NK-92 treated with Interleukin-12 subunit alpha and Interleukin-12 subunit beta, amount 100 ng/mL, for 24 hours (cell line): Measurements from ENCODE around the gene RNU6-1.

Experiments
- DNase-seq: peaks from one replicate; lab custom pipeline; 2025; lab: John Stamatoyannopoulos, UW

Gene RNU6-1

GRCh38 chr15:67832897-67833709 is 6.7 kb downstream of the RNU6-1 start:
- no peak for DNase-seq

GRCh38 chr15:67832031-67832551 is 7.8 kb downstream of the RNU6-1 start:
- no peak for DNase-seq

GRCh38 chr15:67831363-67831762 is 8.5 kb downstream of the RNU6-1 start:
- DNase-seq = no peak

- DNase-seq = no peak
Measured at GRCh38 chr15:67829647-67830504, 10.0 kb downstream of the RNU6-1 start.

GRCh38 chr15:67828969-67829646 is 10.7 kb downstream of the RNU6-1 start:
- no peak for DNase-seq

GRCh38 chr15:67828278-67828968 is 11.4 kb downstream of the RNU6-1 start:
- no peak for DNase-seq

- DNase-seq = no peak
Measured at GRCh38 chr15:67827562-67828277, 12.1 kb downstream of the RNU6-1 start.

GRCh38 chr15:67826717-67827561 is 12.9 kb downstream of the RNU6-1 start:
- no peak for DNase-seq

- no peak for DNase-seq
Measured at GRCh38 chr15:67825881-67826716, 13.7 kb downstream of the RNU6-1 start.

- no peak for DNase-seq
Measured at GRCh38 chr15:67824976-67825880, 14.6 kb downstream of the RNU6-1 start, which contains the start of gene SKOR1. Gene SKOR1, plus strand, starts transcription at chr15:67825509. Its CDS starts 94 bp downstream, at chr15:67825603.

GRCh38 chr15:67824197-67824968 is 15.5 kb downstream of the RNU6-1 start:
- DNase-seq = no peak

GRCh38 chr15:67823314-67824196 is 16.3 kb downstream of the RNU6-1 start:
- DNase-seq = no peak

- DNase-seq = no peak
Measured at GRCh38 chr15:67822537-67823313, 17.1 kb downstream of the RNU6-1 start.

- DNase-seq = no peak
Measured at GRCh38 chr15:67821784-67822440, 17.9 kb downstream of the RNU6-1 start.
